GM12873 (cell line): ENCODE data around the gene SNX17.

Experiments used
- CTCF ChIP-seq: IDR thresholded peaks from 2 replicates; pipeline ENCODE4 v1.5.1; 2012; ENCODE audit warnings: low read depth, mild to moderate bottlenecking, moderate library complexity, low read length, control low read depth; ENCODE audit not compliant: insufficient read depth; ENCODE audit errors: missing control alignments

Gene SNX17

GRCh38 chr2:27356056-27356381 is 14.4 kb upstream of the SNX17 start:
- TF ChIP-seq CTCF: no peak

- TF ChIP-seq CTCF: no peak
Observed at GRCh38 chr2:27356382-27357181, 13.8 kb upstream of the SNX17 start, which contains the start of gene GTF3C2. GTF3C2 (minus strand) TSS chr2:27356764; CDS start chr2:27343554, 13,210 bp downstream.

- no peak for TF ChIP-seq CTCF
Observed at GRCh38 chr2:27362678-27363420, 7.6 kb upstream of the SNX17 start.

- no peak for TF ChIP-seq CTCF
Observed at GRCh38 chr2:27363933-27364332, 6.5 kb upstream of the SNX17 start.

GRCh38 chr2:27369471-27370025 is 868 bp upstream of the SNX17 start:
- no peak for TF ChIP-seq CTCF

GRCh38 chr2:27370816-27371620 is 602 bp downstream of the SNX17 start:
- TF ChIP-seq CTCF: no peak
